Measurements from ENCODE around the gene DTNA.
"Not testable (repeated sequence)": the region's sequence is repeated elsewhere in the genome, so short reads cannot be mapped to it uniquely, and the experiment has no call there.

Gene DTNA

DNA sequence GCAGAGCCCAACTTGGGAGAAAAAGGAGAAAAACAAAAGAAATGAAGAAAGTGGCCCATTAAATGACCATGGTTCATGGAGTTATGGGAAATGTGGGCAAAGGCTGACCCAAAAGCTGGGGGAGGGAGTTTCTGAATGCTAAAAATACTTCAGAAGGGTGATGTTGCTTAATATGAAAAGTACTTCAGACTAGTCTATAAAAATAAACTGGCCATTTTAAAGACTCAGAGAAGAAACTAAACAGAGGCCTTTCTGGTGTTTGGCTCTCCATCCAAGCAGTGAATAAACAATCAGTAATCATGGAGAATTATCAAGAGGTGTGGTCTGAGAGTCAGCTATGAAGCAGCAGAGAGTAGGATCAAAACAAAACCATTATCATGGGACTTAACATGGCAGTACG lies 170.3 kb downstream of the DTNA start:
- no peak for DNase-seq (ENCODE audit: insufficient read length, low spot score)
- FAIRE-seq, result no peak
- TF ChIP-seq POLR2A (IDR thresholded peaks at IDR 0.05; ENCODE audit: low read depth, low read length), result no peak

DNA sequence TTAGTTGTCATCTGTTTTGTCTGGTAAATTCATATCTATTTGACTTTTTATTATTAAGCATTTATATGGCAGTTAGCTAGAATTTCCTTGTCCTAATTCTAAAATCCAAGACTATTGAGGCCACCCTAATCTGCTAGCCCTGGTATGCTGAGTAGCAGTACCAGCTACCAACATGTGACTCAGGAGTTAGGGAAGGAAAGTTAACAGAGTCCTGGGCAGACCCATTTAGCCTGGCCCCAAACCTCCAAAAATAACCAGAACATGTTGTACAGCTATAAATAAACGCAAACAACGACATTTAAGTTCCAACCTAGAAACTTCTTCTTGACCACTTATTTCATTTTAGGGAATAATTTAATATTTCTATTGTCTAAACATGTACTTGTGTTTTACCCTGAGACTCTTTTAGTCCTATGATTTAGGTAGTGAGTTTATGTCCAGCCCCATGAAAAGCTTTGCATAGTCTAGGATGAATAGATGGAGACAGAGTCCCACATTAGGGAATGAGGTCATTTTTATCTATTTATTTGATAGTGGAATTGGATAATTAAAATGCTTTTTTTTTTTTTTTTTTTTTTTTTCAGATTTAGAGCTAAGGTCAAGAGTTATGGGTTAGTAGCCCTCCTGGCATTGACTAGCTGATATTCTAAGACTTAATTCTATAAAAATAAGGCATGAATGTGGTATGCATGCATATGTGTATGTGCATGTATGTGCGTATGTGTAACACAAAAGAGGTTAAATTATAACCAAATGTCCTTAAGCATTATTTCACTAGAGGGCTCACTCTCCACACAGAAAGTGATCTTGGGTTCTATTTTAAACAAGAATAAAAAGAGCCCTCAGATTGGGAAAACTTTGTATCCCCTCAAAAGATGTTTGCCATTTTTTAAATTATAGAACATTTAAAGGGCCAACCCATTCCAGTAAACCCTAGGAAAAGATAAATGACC lies 171.1 kb downstream of the DTNA start:
- no peak for FAIRE-seq
- no peak for DNase-seq (ENCODE audit: insufficient read length, low spot score)
- TF ChIP-seq POLR2A (IDR thresholded peaks at IDR 0.05; ENCODE audit: low read depth, low read length), result no peak

DNA sequence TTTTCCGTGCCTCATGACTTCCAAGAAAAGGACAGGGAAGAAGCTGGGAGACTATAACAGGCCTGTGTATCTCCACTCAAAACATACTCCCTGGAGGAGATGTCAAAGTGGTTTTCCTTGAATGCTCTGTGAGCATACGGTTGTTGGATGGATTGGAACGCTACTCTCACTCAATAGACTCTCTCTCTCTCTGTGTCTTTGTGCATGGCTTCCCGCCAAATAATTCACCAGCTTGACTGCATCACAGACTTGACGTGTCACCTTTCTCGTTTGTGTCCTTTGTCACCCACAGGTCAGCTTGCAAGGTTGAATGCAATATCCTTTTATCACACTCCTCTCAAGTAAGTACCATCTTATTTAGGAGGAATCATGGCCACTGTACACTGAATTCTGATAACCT lies 174.3 kb downstream of the DTNA start:
- no peak for FAIRE-seq
- TF ChIP-seq POLR2A (IDR thresholded peaks at IDR 0.05; ENCODE audit: low read depth, low read length), result no peak
- no peak for DNase-seq (ENCODE audit: insufficient read length, low spot score)

DNA sequence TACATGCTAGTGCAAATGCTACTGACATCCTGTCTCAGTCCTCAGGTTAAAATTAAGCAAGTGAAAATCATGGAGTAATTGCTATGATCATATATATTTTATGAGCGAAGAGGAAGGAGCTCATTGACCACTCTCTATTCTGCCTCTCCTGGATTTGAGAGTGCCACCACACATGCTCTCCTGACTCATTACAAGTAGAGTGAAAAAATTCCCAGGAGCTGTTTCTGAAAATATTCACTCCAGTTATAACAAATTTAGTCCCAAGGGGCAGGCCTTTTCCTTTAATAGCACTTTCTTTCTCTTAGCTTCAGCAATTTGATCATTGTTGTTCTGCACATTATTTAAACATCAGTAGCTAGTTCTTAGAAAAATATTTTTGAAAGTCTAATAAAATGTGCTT lies 176.1 kb downstream of the DTNA start:
- FAIRE-seq, result no peak
- no peak for TF ChIP-seq POLR2A (IDR thresholded peaks at IDR 0.05; ENCODE audit: low read depth, low read length)
- no peak for DNase-seq (ENCODE audit: insufficient read length, low spot score)

DNA sequence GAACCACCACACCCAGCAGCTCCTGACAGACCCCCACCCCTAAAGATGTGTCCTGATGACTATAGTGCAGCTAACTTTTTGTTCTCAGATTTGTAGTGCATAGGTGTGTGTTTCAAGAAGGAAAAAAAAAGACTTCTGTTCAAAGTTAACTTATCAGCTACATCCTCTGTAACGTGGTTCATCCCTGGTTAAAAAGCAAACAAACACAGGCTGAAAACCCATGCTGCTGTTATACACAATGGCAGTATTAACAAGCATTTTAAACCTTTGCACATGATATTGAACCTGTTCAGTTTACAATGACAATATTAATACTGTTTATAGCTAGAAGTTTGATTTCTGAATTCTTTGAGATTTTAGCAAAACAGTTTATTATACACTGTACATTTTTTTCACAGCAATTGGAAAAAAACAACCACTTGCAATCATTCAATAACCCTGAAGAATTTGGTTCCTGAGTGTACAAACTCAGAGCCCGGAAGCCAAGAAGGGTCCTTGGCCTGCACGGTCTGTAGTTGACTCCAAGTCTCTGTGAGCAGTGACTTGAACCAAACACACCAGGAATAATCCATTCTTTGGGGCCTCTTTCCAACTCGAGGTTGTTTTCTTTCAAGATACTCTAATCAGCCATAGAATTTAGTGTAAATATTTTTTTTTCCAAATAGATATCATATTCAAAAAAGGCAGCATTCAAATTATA lies 177.9 kb downstream of the DTNA start:
- FAIRE-seq (no peak), DNase-seq (ENCODE audit: insufficient read length, low spot score) (no peak)
- no peak for TF ChIP-seq POLR2A (IDR thresholded peaks at IDR 0.05; ENCODE audit: low read depth, low read length)

DNA sequence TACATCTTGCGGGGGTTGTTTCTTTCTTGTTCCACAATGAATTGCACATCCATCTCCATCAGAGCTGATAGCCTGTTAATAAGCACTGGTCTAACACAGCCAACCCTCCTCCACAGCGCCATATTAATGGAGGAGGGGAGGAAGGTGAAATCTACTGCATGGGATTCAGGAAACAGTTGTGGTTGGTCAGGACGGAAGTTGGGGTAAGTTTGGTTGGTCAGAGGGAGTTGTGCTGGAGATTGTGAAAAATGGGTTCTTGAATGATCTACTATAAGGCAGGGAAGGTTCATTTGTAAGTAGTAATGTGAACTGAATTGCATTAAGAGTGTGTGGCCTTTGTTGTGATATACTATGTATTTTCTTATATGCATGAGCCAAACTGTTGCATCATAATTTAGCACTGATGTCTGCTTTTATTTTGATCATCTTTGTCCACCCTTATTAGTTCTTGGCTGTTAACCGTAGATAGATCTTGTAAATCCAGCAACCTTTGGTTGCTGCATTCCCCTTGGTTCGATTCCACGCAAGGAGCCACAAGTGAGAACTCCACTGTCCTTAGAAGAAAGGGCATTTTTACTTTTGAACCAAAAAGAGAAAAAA lies 180.5 kb downstream of the DTNA start:
- DNase-seq (ENCODE audit: insufficient read length, low spot score), result no peak
- no peak for FAIRE-seq
- no peak for TF ChIP-seq POLR2A (IDR thresholded peaks at IDR 0.05; ENCODE audit: low read depth, low read length)

DNA sequence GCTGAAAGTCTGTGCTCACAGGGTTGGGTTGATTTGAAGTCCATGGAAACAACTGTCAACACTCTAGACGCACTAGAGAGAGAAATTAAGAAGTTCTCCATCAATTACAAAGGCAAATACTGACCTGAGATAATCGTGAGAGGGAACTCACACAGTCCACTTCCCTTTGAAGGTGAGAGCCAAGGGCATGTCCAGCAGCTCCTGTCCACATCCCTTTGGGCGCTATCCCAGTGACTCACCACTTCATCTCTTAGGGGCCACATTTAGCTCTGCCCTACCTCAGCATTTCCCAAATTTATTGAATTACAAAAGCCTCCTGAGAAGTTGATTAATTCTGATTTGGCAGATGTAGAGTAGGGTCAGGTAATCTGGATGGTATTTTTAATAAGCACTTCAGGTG lies 182.3 kb downstream of the DTNA start:
- TF ChIP-seq POLR2A (IDR thresholded peaks at IDR 0.05; ENCODE audit: low read depth, low read length), result no peak
- no peak for FAIRE-seq

DNA sequence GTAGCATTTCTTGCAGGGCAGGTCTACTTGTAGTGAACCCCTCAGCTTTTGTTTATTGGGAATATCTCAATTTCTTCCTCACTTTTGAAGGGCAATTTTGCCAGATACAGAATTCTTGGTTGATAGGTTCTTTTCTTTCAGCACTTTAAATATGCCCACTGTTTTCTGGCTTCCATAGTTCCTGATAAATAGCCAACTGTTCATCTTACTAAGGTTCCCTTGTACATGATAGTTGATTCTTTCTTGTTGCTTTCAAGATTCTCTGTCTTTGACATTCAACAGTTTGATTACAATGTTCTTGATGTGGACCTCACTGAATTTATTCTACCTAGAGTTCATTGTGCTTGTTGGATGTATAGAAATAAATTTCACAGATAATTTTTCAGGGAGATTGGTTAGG lies 183.1 kb downstream of the DTNA start:
- no peak for FAIRE-seq
- TF ChIP-seq POLR2A (IDR thresholded peaks at IDR 0.05; ENCODE audit: low read depth, low read length), result no peak
- DNase-seq (ENCODE audit: insufficient read length, low spot score), result no peak

More for the DNA sequence above, 182.3 kb downstream of the DTNA start:
- DNase-seq (ENCODE audit: insufficient read length, low spot score), result no peak

DNA sequence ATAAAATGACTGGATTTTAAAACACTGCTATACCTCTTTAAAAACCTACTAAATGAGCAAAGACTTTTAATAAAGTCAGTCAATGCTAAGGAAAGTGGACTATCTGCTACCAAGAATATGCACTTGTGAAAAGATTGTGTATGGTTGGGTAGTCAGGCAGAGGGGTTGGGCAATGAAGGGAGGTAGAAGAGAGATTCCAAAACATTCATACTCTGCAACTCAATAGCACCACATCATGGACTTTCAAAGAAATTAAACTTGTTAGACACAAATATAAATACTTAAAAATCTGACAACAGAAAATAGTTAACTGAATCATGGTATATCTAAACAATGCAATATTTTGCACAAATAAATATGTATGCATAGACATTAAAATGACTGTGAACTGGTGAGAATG lies 191.2 kb downstream of the DTNA start:
- DNase-seq (ENCODE audit: insufficient read length, low spot score) (no peak), FAIRE-seq (no peak)
- TF ChIP-seq POLR2A (IDR thresholded peaks at IDR 0.05; ENCODE audit: low read depth, low read length), result no peak

DNA sequence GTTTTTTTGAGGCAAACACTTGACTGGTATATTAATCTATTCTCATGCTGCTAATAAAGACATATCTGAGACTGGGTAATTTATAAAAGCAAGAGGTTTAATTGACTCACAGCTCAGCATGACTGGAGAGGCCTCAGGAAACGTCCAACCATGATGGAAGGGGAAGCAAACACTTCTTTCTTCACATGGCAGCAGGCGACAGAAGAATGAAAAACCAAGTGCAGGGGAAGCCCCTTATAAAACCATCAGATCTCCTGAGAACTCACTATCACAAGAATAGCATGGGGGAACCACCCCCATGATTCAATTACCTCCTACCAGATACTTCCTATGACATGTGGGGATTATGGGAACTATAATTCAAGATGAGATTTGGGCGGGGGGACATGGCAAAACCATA lies 194.9 kb downstream of the DTNA start:
- DNase-seq (ENCODE audit: insufficient read length, low spot score), result no peak
- FAIRE-seq, result no peak
- TF ChIP-seq POLR2A (IDR thresholded peaks at IDR 0.05; ENCODE audit: low read depth, low read length), result no peak

DNA sequence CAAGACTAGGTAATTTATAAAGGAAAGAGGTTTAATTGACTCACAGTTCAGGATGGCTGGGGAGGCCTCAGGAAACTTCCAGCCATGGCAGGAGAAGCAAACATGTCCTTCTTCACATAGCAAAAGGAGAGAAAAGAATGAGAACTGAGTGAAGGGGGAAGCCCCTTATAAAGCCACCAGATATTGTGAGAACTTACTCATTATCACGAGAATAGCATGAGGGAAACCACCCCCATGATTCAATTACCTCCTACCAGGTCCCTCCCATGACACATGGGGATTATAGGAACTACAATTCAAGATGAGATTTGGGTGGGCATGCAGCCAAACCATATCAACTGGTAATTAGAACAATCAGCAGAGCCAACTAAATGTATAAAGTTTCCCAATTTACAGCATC lies 196.9 kb downstream of the DTNA start:
- not testable (repeated sequence) for DNase-seq (ENCODE audit: insufficient read length, low spot score); FAIRE-seq

DNA sequence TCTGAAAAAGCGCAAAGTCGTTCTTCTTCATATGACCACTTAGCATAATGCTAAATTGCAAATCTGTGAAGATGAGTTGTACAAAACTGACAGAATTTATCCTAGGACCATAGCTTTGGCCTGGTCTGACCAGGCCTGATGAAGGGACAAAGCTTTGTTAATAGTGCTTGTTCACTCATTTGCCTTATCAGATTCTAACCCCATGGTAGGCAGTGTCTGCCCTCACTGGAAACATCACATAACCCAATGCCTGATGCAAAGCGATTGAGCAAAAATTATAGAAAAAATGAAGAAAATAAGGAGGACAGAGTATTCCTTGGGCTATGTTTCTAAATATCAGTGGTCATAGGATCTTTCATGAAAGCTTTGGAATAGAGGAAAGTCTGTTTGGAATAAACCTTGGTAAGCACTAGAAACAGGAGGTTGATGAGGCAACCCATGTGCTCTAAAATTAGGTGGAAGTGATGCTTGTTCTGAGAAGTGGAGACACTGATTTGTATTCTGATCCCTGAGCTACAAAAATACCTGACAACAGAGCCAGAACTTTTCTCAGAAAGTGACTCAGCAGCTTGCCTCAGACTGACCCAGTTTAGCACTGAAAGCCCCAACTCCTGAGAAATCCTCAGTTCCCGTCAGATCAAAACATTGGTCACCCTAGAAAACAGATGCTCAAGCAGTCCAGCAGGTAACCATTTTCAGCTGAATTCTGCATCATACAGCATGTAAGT lies 199.7 kb downstream of the DTNA start:
- DNase-seq (ENCODE audit: insufficient read length, low spot score) (no peak), FAIRE-seq (no peak)
- TF ChIP-seq POLR2A (IDR thresholded peaks at IDR 0.05; ENCODE audit: low read depth, low read length), result no peak

DNA sequence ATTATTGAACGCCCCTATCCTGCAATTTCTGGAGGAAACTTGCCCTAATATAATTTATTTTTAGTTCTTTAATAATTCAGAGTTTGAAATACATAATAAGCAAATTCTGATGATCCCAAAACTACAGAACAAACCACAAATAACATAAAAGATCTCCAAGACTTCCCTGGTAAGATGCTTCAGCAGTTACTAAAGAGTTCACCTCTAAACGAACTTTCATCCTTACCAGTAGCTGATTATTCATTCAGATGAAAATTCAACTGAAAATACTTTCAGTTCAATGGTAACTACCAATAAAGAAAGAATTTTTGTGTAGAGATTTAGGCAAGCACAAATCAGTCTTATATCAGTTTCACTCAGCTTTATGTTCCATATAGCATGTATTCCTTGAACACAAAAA lies 201.0 kb downstream of the DTNA start:
- TF ChIP-seq POLR2A (IDR thresholded peaks at IDR 0.05; ENCODE audit: low read depth, low read length), result no peak
- FAIRE-seq, result no peak
- DNase-seq (ENCODE audit: insufficient read length, low spot score), result no peak

Data from H54 (cell line).